Panc1 (cell line): ENCODE data around the gene GALT. TPM values are rescaled to one million over a fixed set of nuclear protein-coding genes. Genes with fewer than 3 reads are reported as not detected.

ENCODE experiments used
- ATAC-seq: fragments of 200-7000 bp; cut with Tn5 transposase; 2 replicates; pipeline ENCODE4 v1.9.1; 2020; ENCODE audit warnings: mild to moderate bottlenecking, moderate library complexity
- BruUV-seq: library from RNA; stranded (reverse); fragments of 400-500 nt; replicated peaks from 2 replicates; lab custom pipeline; 2021; lab: Mats Ljungman, UMichigan
- CTCF ChIA-PET: fragments of 300-600 bp; sonication (Branson Sonifier 250); formaldehyde crosslinking; loops from one replicate; lab custom pipeline; 2022; ENCODE audit warnings: antibody characterized with exemption; lab: Charles Lee
- POLR2A ChIA-PET: fragments of 300-600 bp; sonication (Branson Sonifier 250); formaldehyde crosslinking; loops from one replicate; lab custom pipeline; 2022; ENCODE audit warnings: antibody characterized with exemption; lab: Charles Lee
- DNase-seq: peaks from one replicate; pipeline ENCODE4 v3.0.0-alpha.2; 2010; ENCODE audit warnings: low read depth, low spot score
- H3K27ac ChIP-seq: 2 replicates; pipeline ENCODE4 v1.5.1; 2011; ENCODE audit warnings: mild to moderate bottlenecking, low read length, inconsistent platforms
- H3K27me3 ChIP-seq: fragments of 200-500 bp; sonication (Bioruptor generic); 2 replicates; pipeline ENCODE4 v1.6.0; 2014; ENCODE audit warnings: low read length, inconsistent platforms; ENCODE audit not compliant: control insufficient read depth, insufficient read depth
- H3K36me3 ChIP-seq: fragments of 200-500 bp; sonication (Bioruptor generic); 2 replicates; pipeline ENCODE4 v1.5.1; 2014; ENCODE audit warnings: inconsistent platforms, mild to moderate bottlenecking, low read length, moderate library complexity; ENCODE audit not compliant: control insufficient read depth, insufficient read depth
- H3K4me1 ChIP-seq: 2 replicates; pipeline ENCODE4 v1.5.1; 2011; ENCODE audit warnings: inconsistent platforms, mild to moderate bottlenecking, low read length, moderate library complexity; ENCODE audit not compliant: control insufficient read depth, insufficient read depth
- H3K4me3 ChIP-seq, 2 experiments: 2 replicates each; pipeline ENCODE4 v1.5.1; 2011 to 2012; ENCODE audit warnings: low read depth in 2 of 2, low read length in 2 of 2, mild to moderate bottlenecking in 2 of 2, inconsistent platforms in 1 of 2, moderate library complexity in 1 of 2
- H3K9me3 ChIP-seq: fragments of 200-500 bp; sonication (Bioruptor generic); 2 replicates; pipeline ENCODE4 v1.5.1; 2014; ENCODE audit warnings: low read depth, mild to moderate bottlenecking, inconsistent platforms, low read length, moderate library complexity; ENCODE audit not compliant: control insufficient read depth, insufficient read depth
- POLR2AphosphoS5 ChIP-seq: IDR thresholded peaks from 2 replicates; pipeline ENCODE4 v1.6.1; 2012; ENCODE audit warnings: mild to moderate bottlenecking, low read depth, low read length, moderate library complexity
- SIN3A ChIP-seq: IDR thresholded peaks from 2 replicates; pipeline ENCODE4 v1.6.1; 2012; ENCODE audit warnings: low read depth, mild to moderate bottlenecking, low read length, moderate library complexity, borderline replicate concordance; ENCODE audit not compliant: insufficient read depth
- TCF7L2 ChIP-seq: IDR thresholded peaks from 2 replicates; pipeline ENCODE4 v1.6.1; 2011; ENCODE audit warnings: mild to moderate bottlenecking, low read depth, low read length, inconsistent platforms
- in situ Hi-C: cut with HindIII; loops from 2 replicates; pipeline ENCODE4 v1.10.0; 2016; ENCODE audit warnings: low sequenced_read_pairs, low pct_unique_long_range_greater_than_20kb
- intact Hi-C: fragments of 100-400 bp; cut with micrococcal nuclease; formaldehyde crosslinking; loops from one replicate; pipeline ENCODE4 v1.10.0; 2022; ENCODE audit not compliant: unreplicated experiment
- total RNA-seq: library from RNA; stranded (reverse); gene quantifications from one replicate; pipeline ENCODE4 v1.2.1, GENCODE V29; 2021; ENCODE audit not compliant: unreplicated experiment
- TF ChIP-seq, protein P1 (sequence below): fragments of 450-650 bp; IDR thresholded peaks from 2 replicates; pipeline ENCODE4 v1.5.1; 2017; ENCODE audit warnings: mild to moderate bottlenecking
- TF ChIP-seq, protein P2 (sequence below), 2 experiments: IDR thresholded peaks; 2 replicates each; pipeline ENCODE4 v1.6.1; 2011 to 2012; ENCODE audit warnings: low read depth in 2 of 2, control low read depth in 1 of 2, low read length in 1 of 2, mild to moderate bottlenecking in 1 of 2, moderate library complexity in 1 of 2; ENCODE audit not compliant: insufficient read depth in 1 of 2

The GALT gene
- total RNA-seq, 1 experiment from 2014 or later = 42.5 TPM

DNA sequence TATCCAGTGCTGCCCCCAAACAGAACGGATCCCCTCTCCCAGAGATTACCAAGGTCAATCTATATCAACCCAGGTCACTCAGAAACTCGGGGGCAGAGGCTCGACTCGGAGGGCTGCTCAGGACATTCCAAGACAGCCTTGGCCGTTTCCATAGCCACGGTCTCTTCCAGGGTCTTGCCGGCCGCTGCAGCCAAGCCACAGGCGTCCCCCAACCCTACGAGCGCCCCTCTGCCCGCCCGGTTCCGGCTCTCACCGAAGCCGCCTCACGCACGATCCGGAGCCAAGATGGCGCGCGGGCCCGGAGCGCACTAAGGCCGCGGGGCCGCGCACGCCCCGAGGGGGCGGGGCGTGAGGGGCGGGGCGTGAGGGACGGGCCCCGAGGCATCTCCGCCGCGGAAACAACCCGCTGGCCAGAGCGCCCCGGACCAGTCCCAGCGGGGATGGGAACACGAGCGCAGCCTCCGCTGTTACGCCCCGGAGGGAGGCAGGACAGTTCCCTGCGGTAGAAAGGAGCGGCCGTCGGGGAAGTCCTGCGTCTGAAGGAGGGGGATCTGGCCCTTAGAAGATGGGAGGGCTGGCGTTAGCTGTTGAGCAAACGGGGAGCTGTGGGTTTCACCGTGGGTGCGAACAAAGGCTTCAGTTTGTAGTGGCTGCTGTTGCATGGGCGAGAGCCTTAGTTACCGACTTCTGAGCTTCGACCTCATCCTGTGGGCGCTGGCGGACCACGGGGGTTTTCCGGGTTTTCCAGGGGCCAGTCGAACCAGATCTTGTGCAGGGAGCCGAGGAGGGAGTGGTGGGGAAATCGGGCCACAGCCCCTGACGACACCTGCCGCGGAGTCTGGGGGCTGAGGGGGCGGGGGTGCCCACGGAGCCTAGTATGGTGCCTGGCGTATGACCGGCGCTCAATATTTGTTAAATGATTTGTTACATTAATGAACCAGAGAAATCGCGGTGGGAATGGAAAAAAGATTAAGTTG is 34.4 kb upstream of the GALT start, which contains the start of gene RPP25L:
Gene RPP25L, minus strand, starts transcription at position 287 of the 977 bp plus-strand sequence. CDS start 801 bp downstream, outside the sequence.
- BruUV-seq = no TSS peak
- intact Hi-C loops = no loop called here
- CTCF ChIA-PET = interaction anchor here (0.5 to 1.4 kb wide), 3 partner anchors 22 to 90 kb away, joined by 3 to 6 read pairs (median 3); no protein-coding TSS in a partner anchor

DNA sequence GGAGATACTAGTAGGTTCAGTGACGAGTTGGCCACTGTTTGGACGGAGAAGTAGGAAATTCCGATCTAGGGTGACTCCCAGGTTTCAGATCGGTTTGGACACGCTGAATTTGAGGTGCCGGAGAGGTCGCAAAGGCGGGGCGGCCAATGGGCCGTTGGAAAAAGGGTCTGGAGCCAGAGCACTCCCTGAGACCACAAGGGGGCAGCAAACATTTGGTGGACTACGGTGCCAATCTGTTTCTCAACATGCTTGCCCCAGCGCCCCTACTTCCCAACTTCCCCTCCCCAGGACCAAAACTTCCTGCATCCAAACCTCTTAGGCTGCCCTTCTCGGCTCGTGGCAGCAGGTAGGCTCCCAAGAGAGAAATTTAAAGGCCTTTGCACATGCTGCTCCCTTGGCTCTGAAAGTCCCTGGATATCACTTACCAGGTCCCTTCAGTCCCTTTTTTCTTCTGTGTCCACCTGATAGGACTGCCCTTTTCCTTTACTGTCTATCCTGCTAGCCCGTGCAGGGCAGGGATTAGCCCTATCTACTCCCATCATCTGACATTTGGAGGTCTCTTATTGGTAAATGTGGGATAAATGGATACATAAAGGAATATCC is 33.6 kb upstream of the GALT start:
- no peak for TF ChIP-seq POLR2AphosphoS5
- TF ChIP-seq, protein P1, sequence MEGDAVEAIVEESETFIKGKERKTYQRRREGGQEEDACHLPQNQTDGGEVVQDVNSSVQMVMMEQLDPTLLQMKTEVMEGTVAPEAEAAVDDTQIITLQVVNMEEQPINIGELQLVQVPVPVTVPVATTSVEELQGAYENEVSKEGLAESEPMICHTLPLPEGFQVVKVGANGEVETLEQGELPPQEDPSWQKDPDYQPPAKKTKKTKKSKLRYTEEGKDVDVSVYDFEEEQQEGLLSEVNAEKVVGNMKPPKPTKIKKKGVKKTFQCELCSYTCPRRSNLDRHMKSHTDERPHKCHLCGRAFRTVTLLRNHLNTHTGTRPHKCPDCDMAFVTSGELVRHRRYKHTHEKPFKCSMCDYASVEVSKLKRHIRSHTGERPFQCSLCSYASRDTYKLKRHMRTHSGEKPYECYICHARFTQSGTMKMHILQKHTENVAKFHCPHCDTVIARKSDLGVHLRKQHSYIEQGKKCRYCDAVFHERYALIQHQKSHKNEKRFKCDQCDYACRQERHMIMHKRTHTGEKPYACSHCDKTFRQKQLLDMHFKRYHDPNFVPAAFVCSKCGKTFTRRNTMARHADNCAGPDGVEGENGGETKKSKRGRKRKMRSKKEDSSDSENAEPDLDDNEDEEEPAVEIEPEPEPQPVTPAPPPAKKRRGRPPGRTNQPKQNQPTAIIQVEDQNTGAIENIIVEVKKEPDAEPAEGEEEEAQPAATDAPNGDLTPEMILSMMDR = peak; percentile 96
- H3K27me3 ChIP-seq = no peaks in the 10 kb centered on the region
- peak overlapping the region; percentile 68 to 80 for H3K4me3 ChIP-seq
- BruUV-seq = no TSS peak
- ChIA-PET CTCF (interaction anchor here (0.6 to 1.4 kb wide), 5 partner anchors 21 to 90 kb away, joined by 3 to 8 read pairs (median 3); no protein-coding TSS in a partner anchor), POLR2A (interaction anchor here (0.8 kb wide), 1 partner anchor 23 kb away, joined by 9 read pairs; no protein-coding TSS in a partner anchor)
- intact Hi-C loops = loop anchor here (1.0 kb wide), 1 partner anchor 21 kb away; no protein-coding TSS in a partner anchor
- no peak for DNase-seq
- H3K4me1 ChIP-seq = peaks cover 16% of the 10 kb centered on the region
- in situ Hi-C loops = no loop called here
- ATAC-seq = peak; percentile 81
- no peaks in the 10 kb centered on the region for H3K36me3 ChIP-seq
- H3K27ac ChIP-seq = peak overlapping the region; percentile 96
- H3K9me3 ChIP-seq = no peaks in the 10 kb centered on the region

More for the DNA sequence above, 34.4 kb upstream of the GALT start, which contains the start of gene RPP25L:
- POLR2A ChIA-PET = interaction anchor here (0.8 kb wide), 1 partner anchor 24 kb away, joined by 9 read pairs; no protein-coding TSS in a partner anchor
- Histone ChIP-seq H3K9me3 (no peaks in the 10 kb centered on the region), H3K4me3 (peak within 1 kb of the TSS; percentile 68 to 80), H3K4me1 (peaks cover 16% of the 10 kb centered on the region), H3K27ac (peak within 1 kb of the TSS; percentile 96), H3K36me3 (no peaks in the 10 kb centered on the region), H3K27me3 (no peaks in the 10 kb centered on the region)
- in situ Hi-C loops = no loop called here
- ATAC-seq (peak; percentile 94), DNase-seq (no peak)
- TF ChIP-seq POLR2AphosphoS5 = peak; percentile 93
- TF ChIP-seq, protein P1 = no peak
- TF ChIP-seq TCF7L2 = no peak

DNA sequence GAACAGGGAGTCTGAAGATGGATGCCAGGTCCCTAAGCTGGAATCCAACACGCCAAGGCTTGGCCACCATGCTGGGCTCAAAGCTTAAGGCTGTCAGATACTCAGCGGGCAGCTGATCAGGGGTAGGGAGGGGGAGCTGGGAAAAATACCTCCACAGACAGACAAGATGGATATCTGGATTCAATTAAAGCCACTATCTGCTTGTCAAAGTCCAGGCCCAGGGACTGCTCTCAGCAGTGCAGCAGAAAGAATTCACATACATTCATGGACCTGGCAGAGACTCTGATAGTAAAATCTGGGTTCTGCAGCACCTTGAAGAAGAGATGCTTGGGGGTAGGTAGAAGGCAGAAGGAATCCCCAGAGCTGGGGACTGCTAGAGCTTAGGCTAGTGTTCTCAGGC is 31.3 kb upstream of the GALT start:
- POLR2A ChIA-PET = no interaction called here
- intact Hi-C loops = no loop called here
- H3K4me1 ChIP-seq = peaks cover 24% of the 10 kb centered on the region
- no peaks in the 10 kb centered on the region for H3K9me3 ChIP-seq
- H3K4me3 ChIP-seq = no peak overlapping the region
- H3K36me3 ChIP-seq = no peaks in the 10 kb centered on the region
- CTCF ChIA-PET = interaction anchor here (1.5 kb wide), 1 partner anchor 11 kb away, joined by 4 read pairs; no protein-coding TSS in a partner anchor
- H3K27me3 ChIP-seq = no peaks in the 10 kb centered on the region
- no TSS peak for BruUV-seq
- DNase-seq (no peak), ATAC-seq (no peak)
- TF ChIP-seq, protein P2, sequence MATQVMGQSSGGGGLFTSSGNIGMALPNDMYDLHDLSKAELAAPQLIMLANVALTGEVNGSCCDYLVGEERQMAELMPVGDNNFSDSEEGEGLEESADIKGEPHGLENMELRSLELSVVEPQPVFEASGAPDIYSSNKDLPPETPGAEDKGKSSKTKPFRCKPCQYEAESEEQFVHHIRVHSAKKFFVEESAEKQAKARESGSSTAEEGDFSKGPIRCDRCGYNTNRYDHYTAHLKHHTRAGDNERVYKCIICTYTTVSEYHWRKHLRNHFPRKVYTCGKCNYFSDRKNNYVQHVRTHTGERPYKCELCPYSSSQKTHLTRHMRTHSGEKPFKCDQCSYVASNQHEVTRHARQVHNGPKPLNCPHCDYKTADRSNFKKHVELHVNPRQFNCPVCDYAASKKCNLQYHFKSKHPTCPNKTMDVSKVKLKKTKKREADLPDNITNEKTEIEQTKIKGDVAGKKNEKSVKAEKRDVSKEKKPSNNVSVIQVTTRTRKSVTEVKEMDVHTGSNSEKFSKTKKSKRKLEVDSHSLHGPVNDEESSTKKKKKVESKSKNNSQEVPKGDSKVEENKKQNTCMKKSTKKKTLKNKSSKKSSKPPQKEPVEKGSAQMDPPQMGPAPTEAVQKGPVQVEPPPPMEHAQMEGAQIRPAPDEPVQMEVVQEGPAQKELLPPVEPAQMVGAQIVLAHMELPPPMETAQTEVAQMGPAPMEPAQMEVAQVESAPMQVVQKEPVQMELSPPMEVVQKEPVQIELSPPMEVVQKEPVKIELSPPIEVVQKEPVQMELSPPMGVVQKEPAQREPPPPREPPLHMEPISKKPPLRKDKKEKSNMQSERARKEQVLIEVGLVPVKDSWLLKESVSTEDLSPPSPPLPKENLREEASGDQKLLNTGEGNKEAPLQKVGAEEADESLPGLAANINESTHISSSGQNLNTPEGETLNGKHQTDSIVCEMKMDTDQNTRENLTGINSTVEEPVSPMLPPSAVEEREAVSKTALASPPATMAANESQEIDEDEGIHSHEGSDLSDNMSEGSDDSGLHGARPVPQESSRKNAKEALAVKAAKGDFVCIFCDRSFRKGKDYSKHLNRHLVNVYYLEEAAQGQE (IDR thresholded peaks at IDR 0.05; ENCODE audit: insufficient read depth in 1 of 2, low read depth in 2 of 2, low read length in 1 of 2) = no peak
- no peak for TF ChIP-seq TCF7L2
- no peak for TF ChIP-seq SIN3A
- in situ Hi-C loops = no loop called here
- no peak overlapping the region for H3K27ac ChIP-seq
